Measurements from ENCODE around the gene EFCAB11. TPM values are rescaled to one million over a fixed set of nuclear protein-coding genes. Genes with fewer than 3 reads are reported as not detected.

EFCAB11 gene
- total RNA-seq, 1 donor from 2014 or later, result 7.5 TPM

DNA sequence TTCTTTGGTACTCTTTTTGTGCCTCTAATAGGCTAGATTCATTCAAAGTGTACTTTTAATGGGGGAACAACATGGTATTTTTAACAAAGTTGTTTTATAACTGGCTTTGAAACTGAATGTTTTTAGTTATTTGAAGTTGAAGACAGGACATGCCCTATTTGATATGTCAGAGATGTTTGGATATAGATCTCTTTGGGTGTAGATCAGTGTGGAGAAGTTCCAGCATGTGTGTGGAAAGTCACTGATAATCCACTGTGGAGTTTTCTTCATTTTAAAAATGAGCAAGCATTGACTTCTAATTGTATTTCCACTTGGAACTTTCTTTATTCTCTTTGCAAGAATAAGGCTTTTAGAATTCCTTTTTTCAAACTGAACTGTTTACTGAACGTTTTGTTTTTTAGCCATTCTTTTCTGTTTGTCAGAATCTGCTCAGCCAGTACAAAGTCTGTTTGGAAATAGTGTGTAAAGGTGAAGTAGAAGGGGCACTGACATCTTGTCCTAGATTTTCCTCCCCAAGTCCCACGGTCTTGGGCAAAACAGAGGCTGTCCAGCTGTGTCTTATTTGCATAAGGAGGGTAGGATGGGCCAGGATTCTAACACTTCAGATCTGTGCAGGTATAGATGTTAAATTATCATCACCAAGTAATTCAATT lies 36.2 kb upstream of the EFCAB11 start:
- peaks cover 4% of the 10 kb centered on the region for H4K20me1 ChIP-seq (ENCODE audit: insufficient read depth, low read length)
- H3K4me2 ChIP-seq (ENCODE audit: low read length), result no peak overlapping the region
- H3K36me3 ChIP-seq (ENCODE audit: insufficient read depth, low read length), result peaks cover 57% of the 10 kb centered on the region
- FAIRE-seq (no peak), DNase-seq (ENCODE audit: low read depth) (no peak)
- H3K27me3 Mint-ChIP-seq (ENCODE audit: low read depth, unreplicated experiment), result no peaks in the 10 kb centered on the region
- TF ChIP-seq, protein P1, sequence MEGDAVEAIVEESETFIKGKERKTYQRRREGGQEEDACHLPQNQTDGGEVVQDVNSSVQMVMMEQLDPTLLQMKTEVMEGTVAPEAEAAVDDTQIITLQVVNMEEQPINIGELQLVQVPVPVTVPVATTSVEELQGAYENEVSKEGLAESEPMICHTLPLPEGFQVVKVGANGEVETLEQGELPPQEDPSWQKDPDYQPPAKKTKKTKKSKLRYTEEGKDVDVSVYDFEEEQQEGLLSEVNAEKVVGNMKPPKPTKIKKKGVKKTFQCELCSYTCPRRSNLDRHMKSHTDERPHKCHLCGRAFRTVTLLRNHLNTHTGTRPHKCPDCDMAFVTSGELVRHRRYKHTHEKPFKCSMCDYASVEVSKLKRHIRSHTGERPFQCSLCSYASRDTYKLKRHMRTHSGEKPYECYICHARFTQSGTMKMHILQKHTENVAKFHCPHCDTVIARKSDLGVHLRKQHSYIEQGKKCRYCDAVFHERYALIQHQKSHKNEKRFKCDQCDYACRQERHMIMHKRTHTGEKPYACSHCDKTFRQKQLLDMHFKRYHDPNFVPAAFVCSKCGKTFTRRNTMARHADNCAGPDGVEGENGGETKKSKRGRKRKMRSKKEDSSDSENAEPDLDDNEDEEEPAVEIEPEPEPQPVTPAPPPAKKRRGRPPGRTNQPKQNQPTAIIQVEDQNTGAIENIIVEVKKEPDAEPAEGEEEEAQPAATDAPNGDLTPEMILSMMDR (IDR thresholded peaks at IDR 0.05; ENCODE audit: insufficient read depth, low read depth, low read length), result no peak
- no peak for TF ChIP-seq EZH2 (IDR thresholded peaks at IDR 0.05; ENCODE audit: insufficient read depth, low read length)
- no peaks in the 10 kb centered on the region for H3K9me3 Mint-ChIP-seq (ENCODE audit: unreplicated experiment)
- H3K4me1 Mint-ChIP-seq (ENCODE audit: low read depth, unreplicated experiment), result no peaks in the 10 kb centered on the region
- H3K9ac ChIP-seq (ENCODE audit: low read length), result no peak overlapping the region
- no peak overlapping the region for H2AFZ ChIP-seq (ENCODE audit: low read depth, low read length)
- H3K36me3 Mint-ChIP-seq (ENCODE audit: low read depth, unreplicated experiment), result peaks cover 13% of the 10 kb centered on the region
- H3K4me3 ChIP-seq (ENCODE audit: insufficient read depth, low read depth, low read length), result no peak overlapping the region
- H3K4me1 ChIP-seq (ENCODE audit: insufficient read depth, low read length), result no peaks in the 10 kb centered on the region
- H3K27me3 ChIP-seq (ENCODE audit: insufficient read depth, low read length), result no peaks in the 10 kb centered on the region
- H3K27ac Mint-ChIP-seq (ENCODE audit: unreplicated experiment), result no peak overlapping the region
- no peak overlapping the region for H3K4me3 Mint-ChIP-seq (ENCODE audit: unreplicated experiment)
- H3K9me3 ChIP-seq (ENCODE audit: insufficient read depth, low read depth, low read length), result no peaks in the 10 kb centered on the region
- no peak overlapping the region for H3K27ac ChIP-seq (ENCODE audit: low read depth, low read length)
- H3K79me2 ChIP-seq (ENCODE audit: insufficient read depth, low read length), result no peaks in the 10 kb centered on the region

DNA sequence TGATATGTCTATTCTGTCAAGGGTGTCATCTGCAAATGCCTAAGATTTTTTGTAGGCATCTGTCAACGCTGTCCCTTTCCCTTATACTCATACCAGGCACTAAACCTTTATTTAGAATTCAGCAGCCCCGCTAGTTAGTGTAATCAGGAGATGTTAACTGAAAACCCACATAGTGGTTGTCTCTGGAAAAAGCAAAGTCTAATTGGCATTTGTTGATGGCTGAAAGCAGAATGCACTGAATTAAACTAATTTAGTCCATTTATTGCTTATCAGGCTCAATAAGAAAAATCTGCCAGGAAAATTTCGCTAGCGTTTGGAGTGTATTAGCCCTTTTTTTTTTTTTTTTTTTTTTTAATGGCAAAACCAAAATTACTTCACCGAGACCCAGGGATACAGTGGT lies 35.7 kb upstream of the EFCAB11 start:
- Mint-ChIP-seq H3K9me3 (ENCODE audit: unreplicated experiment) (no peaks in the 10 kb centered on the region), H3K27ac (ENCODE audit: unreplicated experiment) (no peak overlapping the region), H3K4me1 (ENCODE audit: low read depth, unreplicated experiment) (no peaks in the 10 kb centered on the region), H3K36me3 (ENCODE audit: low read depth, unreplicated experiment) (peaks cover 10% of the 10 kb centered on the region), H3K27me3 (ENCODE audit: low read depth, unreplicated experiment) (no peaks in the 10 kb centered on the region), H3K4me3 (ENCODE audit: unreplicated experiment) (no peak overlapping the region)
- DNase-seq (ENCODE audit: low read depth) (no peak), FAIRE-seq (no peak)
- no peak for TF ChIP-seq EZH2 (IDR thresholded peaks at IDR 0.05; ENCODE audit: insufficient read depth, low read length)
- TF ChIP-seq, protein P1 (IDR thresholded peaks at IDR 0.05; ENCODE audit: insufficient read depth, low read depth, low read length), result no peak
- H3K9me3 ChIP-seq (ENCODE audit: insufficient read depth, low read depth, low read length), result no peaks in the 10 kb centered on the region
- H3K9ac ChIP-seq (ENCODE audit: low read length), result no peak overlapping the region
- H3K4me3 ChIP-seq (ENCODE audit: insufficient read depth, low read depth, low read length), result no peak overlapping the region
- H3K4me2 ChIP-seq (ENCODE audit: low read length), result no peak overlapping the region
- H3K27me3 ChIP-seq (ENCODE audit: insufficient read depth, low read length), result no peaks in the 10 kb centered on the region
- peaks cover 4% of the 10 kb centered on the region for H4K20me1 ChIP-seq (ENCODE audit: insufficient read depth, low read length)
- H3K79me2 ChIP-seq (ENCODE audit: insufficient read depth, low read length), result no peaks in the 10 kb centered on the region
- no peak overlapping the region for H2AFZ ChIP-seq (ENCODE audit: low read depth, low read length)
- H3K36me3 ChIP-seq (ENCODE audit: insufficient read depth, low read length), result peaks cover 52% of the 10 kb centered on the region
- no peaks in the 10 kb centered on the region for H3K4me1 ChIP-seq (ENCODE audit: insufficient read depth, low read length)
- H3K27ac ChIP-seq (ENCODE audit: low read depth, low read length), result no peak overlapping the region

DNA sequence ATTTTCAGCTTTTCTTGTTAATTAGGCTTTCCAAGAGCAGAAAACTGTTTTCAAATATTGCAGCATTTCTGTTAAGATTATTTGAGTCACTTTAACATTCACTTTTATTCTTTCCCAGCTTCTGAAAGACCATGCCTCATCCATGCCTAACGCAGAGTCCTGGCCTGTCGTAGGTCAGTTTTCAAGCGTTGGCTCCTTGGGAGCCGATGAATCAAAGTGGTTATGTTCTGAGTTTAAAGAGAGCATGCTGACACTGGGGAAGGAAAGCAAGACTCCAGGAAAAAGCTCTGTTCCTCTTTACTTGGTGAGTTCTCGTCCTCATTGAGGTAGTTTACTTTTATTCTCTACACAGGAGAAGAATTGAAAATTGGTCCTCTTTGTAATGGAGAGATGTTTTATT lies 34.3 kb upstream of the EFCAB11 start:
- no peak overlapping the region for H3K27ac Mint-ChIP-seq (ENCODE audit: unreplicated experiment)
- peaks cover 4% of the 10 kb centered on the region for H3K36me3 Mint-ChIP-seq (ENCODE audit: low read depth, unreplicated experiment)
- no peak for FAIRE-seq
- H3K4me3 ChIP-seq (ENCODE audit: insufficient read depth, low read depth, low read length), result no peak overlapping the region
- H3K4me1 Mint-ChIP-seq (ENCODE audit: low read depth, unreplicated experiment), result no peaks in the 10 kb centered on the region
- no peak overlapping the region for H2AFZ ChIP-seq (ENCODE audit: low read depth, low read length)
- H3K36me3 ChIP-seq (ENCODE audit: insufficient read depth, low read length), result peaks cover 46% of the 10 kb centered on the region
- no peak overlapping the region for H3K27ac ChIP-seq (ENCODE audit: low read depth, low read length)
- no peaks in the 10 kb centered on the region for H3K4me1 ChIP-seq (ENCODE audit: insufficient read depth, low read length)
- H3K9me3 ChIP-seq (ENCODE audit: insufficient read depth, low read depth, low read length), result no peaks in the 10 kb centered on the region
- no peak overlapping the region for H3K4me2 ChIP-seq (ENCODE audit: low read length)
- TF ChIP-seq, protein P1 (IDR thresholded peaks at IDR 0.05; ENCODE audit: insufficient read depth, low read depth, low read length), result no peak
- no peak for TF ChIP-seq EZH2 (IDR thresholded peaks at IDR 0.05; ENCODE audit: insufficient read depth, low read length)
- DNase-seq (ENCODE audit: low read depth), result no peak
- H3K9ac ChIP-seq (ENCODE audit: low read length), result no peak overlapping the region
- H3K9me3 Mint-ChIP-seq (ENCODE audit: unreplicated experiment), result no peaks in the 10 kb centered on the region
- no peak overlapping the region for H3K4me3 Mint-ChIP-seq (ENCODE audit: unreplicated experiment)
- H4K20me1 ChIP-seq (ENCODE audit: insufficient read depth, low read length), result peaks cover 4% of the 10 kb centered on the region
- H3K27me3 ChIP-seq (ENCODE audit: insufficient read depth, low read length), result no peaks in the 10 kb centered on the region
- no peaks in the 10 kb centered on the region for H3K27me3 Mint-ChIP-seq (ENCODE audit: low read depth, unreplicated experiment)
- no peaks in the 10 kb centered on the region for H3K79me2 ChIP-seq (ENCODE audit: insufficient read depth, low read length)
